Measurements from ENCODE around the gene ZBTB4.

DNA sequence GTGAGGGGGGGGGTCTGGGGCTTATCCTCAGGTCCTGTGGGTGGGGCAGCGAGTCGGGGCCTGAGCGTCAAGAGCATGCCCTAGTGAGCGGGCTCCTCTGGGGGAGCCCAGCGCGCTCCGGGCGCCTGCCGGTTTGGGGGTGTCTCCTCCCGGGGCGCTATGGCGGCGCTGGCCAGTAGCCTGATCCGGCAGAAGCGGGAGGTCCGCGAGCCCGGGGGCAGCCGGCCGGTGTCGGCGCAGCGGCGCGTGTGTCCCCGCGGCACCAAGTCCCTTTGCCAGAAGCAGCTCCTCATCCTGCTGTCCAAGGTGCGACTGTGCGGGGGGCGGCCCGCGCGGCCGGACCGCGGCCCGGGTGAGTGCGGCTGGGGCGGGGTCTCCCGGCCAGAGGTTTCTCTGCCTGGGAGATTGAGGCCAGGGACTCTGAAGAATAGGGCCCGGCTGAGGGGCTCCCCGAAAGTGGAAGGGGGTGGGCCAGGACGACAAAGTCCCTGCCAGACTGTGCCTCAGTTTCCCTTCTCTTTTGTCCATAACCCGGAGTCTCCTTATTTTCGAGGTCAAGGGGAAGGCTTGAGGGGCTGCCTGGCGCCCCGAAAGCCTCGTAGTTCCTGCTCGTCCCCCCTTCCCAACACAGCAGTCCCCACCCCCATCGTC lies 39.8 kb downstream of the ZBTB4 start, which contains the start of gene FGF11:
- TF ChIP-seq, protein P1, sequence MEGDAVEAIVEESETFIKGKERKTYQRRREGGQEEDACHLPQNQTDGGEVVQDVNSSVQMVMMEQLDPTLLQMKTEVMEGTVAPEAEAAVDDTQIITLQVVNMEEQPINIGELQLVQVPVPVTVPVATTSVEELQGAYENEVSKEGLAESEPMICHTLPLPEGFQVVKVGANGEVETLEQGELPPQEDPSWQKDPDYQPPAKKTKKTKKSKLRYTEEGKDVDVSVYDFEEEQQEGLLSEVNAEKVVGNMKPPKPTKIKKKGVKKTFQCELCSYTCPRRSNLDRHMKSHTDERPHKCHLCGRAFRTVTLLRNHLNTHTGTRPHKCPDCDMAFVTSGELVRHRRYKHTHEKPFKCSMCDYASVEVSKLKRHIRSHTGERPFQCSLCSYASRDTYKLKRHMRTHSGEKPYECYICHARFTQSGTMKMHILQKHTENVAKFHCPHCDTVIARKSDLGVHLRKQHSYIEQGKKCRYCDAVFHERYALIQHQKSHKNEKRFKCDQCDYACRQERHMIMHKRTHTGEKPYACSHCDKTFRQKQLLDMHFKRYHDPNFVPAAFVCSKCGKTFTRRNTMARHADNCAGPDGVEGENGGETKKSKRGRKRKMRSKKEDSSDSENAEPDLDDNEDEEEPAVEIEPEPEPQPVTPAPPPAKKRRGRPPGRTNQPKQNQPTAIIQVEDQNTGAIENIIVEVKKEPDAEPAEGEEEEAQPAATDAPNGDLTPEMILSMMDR (IDR thresholded peaks at IDR 0.05; ENCODE audit: insufficient read depth, low read length, poor library complexity, severe bottlenecking) = no peak
- no peak for TF ChIP-seq EZH2phosphoT487 (conservative IDR thresholded peaks at IDR 0.05; ENCODE audit: low read length)

Data from SU-DHL-6 (cell line).